ENCODE results near the gene GNG13. TPM values are rescaled to one million over a fixed set of nuclear protein-coding genes. Genes with fewer than 3 reads are reported as not detected.
"Not testable (repeated sequence)": the region's sequence is repeated elsewhere in the genome, so short reads cannot be mapped to it uniquely, and the experiment has no call there.

GNG13 gene
- total RNA-seq, 1 donor from 2014 or later, result not detected

DNA sequence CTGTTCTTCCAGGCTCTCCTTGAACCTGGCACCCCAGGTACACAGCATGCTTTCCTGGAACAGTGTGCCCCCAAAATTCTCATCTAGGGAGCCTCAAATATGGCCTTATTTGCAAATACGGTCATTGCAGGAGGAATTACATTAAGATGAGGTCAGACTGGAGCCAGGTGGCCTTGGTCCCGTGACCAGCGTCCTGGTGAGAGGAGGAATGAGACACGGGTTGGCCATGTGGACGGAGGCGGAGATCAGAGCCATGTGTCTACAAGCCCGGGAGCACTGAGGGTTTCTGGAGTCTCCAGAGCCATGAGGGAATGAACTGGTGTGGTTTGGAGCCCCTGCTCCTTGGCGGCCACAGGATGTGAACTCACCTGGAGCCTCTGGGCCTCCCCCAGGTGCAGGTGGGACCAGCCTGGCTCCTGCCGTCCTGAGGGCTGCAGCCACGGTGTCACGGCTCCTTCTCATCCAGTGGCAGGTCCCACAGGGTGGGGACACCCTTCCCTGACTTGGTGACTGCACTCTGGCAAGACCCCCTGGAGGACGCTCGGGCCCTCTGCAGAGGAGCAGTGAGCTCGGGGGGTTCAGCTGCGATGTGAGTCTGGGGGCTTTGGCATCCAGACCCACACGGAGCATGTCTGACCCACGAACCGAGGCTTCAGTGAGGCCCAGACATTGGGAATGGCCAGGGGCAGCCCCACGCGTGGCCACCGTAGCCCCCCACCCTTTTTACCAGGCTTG is 21.8 kb upstream of the GNG13 start:
- peaks cover 25% of the 10 kb centered on the region for H3K27me3 ChIP-seq (ENCODE audit: control insufficient read depth, insufficient read depth, low read length)
- no peak overlapping the region for H3K4me3 ChIP-seq (ENCODE audit: low read depth, low read length)
- H3K36me3 ChIP-seq (ENCODE audit: control insufficient read depth, insufficient read depth, low read length), result no peaks in the 10 kb centered on the region
- no peak for DNase-seq (ENCODE audit: low read depth)
- TF ChIP-seq, protein P1, sequence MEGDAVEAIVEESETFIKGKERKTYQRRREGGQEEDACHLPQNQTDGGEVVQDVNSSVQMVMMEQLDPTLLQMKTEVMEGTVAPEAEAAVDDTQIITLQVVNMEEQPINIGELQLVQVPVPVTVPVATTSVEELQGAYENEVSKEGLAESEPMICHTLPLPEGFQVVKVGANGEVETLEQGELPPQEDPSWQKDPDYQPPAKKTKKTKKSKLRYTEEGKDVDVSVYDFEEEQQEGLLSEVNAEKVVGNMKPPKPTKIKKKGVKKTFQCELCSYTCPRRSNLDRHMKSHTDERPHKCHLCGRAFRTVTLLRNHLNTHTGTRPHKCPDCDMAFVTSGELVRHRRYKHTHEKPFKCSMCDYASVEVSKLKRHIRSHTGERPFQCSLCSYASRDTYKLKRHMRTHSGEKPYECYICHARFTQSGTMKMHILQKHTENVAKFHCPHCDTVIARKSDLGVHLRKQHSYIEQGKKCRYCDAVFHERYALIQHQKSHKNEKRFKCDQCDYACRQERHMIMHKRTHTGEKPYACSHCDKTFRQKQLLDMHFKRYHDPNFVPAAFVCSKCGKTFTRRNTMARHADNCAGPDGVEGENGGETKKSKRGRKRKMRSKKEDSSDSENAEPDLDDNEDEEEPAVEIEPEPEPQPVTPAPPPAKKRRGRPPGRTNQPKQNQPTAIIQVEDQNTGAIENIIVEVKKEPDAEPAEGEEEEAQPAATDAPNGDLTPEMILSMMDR (IDR thresholded peaks at IDR 0.05; ENCODE audit: insufficient read depth, low read length, poor library complexity, severe bottlenecking), result no peak

DNA sequence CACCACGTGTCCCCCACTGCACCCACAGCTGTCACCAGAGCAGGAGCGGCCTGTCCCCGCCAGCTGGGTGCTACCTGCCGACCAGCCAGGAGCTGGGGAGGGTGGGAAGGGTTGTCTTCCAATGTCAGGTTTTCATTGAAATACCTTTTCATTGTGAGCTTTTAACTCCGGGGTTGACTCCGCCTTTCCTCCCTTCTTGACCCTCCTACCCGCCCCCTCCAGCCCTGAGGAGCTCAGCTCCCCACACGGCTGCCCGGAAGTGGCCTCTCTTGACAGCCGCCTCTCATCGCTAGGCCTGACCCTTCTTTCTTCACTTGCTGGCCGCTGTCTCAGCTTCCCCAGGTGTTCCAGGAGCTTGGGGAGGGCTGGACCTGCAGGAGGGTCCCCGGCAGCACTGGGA is 21.2 kb upstream of the GNG13 start:
- no peak for DNase-seq (ENCODE audit: low read depth)
- H3K4me3 ChIP-seq (ENCODE audit: low read depth, low read length), result no peak overlapping the region
- TF ChIP-seq, protein P1 (IDR thresholded peaks at IDR 0.05; ENCODE audit: insufficient read depth, low read length, poor library complexity, severe bottlenecking), result no peak
- no peaks in the 10 kb centered on the region for H3K36me3 ChIP-seq (ENCODE audit: control insufficient read depth, insufficient read depth, low read length)
- peaks cover 30% of the 10 kb centered on the region for H3K27me3 ChIP-seq (ENCODE audit: control insufficient read depth, insufficient read depth, low read length)

DNA sequence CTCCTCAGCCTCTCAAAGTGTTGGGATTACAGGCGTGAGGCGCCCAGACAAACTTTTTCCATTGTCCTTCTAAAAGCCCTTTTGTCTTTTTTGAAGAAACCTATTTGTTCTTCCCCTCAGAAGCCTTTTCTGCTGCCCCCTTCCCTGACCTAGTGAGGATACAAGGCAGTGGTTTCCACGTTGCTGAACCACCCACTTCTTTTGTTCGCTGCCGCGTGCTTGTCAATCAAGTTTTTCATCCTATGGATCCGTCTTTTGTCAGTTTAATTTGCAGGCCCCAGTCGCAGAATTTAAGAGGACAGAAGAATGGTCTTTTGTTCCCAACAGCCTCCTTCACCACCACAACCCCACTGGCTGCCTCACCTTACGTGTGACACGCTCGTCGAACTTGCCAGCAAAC is 20.2 kb upstream of the GNG13 start:
- peaks cover 32% of the 10 kb centered on the region for H3K27me3 ChIP-seq (ENCODE audit: control insufficient read depth, insufficient read depth, low read length)
- no peaks in the 10 kb centered on the region for H3K36me3 ChIP-seq (ENCODE audit: control insufficient read depth, insufficient read depth, low read length)
- DNase-seq (ENCODE audit: low read depth), result no peak
- H3K4me3 ChIP-seq (ENCODE audit: low read depth, low read length), result no peak overlapping the region
- TF ChIP-seq, protein P1 (IDR thresholded peaks at IDR 0.05; ENCODE audit: insufficient read depth, low read length, poor library complexity, severe bottlenecking), result no peak

DNA sequence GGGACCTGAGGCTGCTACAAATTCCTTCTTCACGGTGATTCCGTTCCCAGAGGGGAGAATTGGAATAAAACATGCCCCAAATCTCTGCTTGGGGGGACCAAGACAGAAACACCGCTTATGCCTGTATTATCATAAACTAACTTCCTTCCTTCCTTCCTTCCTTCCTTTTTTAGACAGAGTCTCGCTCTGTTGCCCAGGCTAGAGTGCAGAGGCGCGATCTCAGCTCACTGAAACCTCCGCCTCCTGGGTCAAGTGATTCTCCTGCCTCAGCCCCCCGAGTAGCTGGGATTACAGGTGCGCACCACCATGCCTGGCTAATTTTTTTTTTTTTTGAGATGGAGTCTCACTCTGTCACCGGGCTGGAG is 19.5 kb upstream of the GNG13 start:
- not testable (repeated sequence) for DNase-seq (ENCODE audit: low read depth); H3K4me3 ChIP-seq (ENCODE audit: low read depth, low read length); H3K36me3 ChIP-seq (ENCODE audit: control insufficient read depth, insufficient read depth, low read length)
- H3K27me3 ChIP-seq (ENCODE audit: control insufficient read depth, insufficient read depth, low read length), result peaks cover 24% of the 10 kb centered on the region

DNA sequence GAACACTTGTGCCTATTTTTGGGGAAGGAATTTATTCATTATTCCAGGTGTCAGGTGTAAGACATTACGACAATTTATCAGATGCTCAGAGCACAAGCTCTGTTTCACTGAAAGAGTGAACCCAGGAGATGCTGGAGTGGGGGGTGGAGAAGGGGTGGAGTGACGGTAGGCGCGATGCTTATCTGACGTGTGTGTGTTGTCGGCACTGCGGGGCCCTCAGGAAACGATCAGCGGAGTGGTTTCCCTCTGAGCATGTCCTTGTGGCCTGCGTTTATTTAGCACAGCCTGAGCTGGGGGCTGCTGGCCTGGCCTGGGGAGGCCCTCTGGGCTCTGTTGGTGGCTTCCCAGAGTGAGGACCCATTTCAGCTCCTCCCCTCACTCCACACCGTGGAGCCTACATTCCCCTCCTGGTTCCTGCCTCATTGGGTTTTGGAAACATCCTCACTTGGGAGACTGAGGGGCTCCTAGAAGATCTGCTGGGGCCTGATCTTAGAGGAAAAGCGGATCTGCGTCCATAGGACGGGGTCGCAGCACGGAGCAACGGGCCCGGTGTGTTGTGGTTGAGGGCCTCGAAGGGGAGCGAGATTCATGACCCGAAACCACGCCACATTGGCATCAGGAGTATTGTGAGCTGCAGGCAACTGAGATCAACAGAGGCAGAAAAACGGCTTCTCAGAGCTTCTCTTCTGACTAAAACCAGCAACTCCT is 19.0 kb upstream of the GNG13 start:
- DNase-seq (ENCODE audit: low read depth), result no peak
- Histone ChIP-seq H3K27me3 (ENCODE audit: control insufficient read depth, insufficient read depth, low read length) (peaks cover 21% of the 10 kb centered on the region), H3K4me3 (ENCODE audit: low read depth, low read length) (no peak overlapping the region), H3K36me3 (ENCODE audit: control insufficient read depth, insufficient read depth, low read length) (no peaks in the 10 kb centered on the region)
- TF ChIP-seq, protein P1 (IDR thresholded peaks at IDR 0.05; ENCODE audit: insufficient read depth, low read length, poor library complexity, severe bottlenecking), result no peak

DNA sequence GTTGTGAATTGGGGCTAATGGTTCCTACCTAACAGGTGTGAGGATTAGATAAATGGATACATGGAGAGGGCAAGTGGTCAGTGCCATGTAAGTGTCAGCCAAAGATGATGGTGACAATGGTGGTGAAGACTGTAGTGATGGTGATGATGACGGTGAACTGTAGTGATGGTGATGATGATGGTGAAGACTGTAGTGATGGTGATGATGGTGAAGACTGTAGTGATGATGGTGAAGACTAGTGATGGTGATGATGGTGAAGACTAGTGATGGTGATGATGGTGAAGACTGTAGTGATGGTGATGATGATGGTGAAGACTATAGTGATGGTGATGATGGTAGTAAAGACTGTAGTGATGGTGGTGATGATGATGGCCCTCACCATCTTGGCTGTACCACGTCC is 18.1 kb upstream of the GNG13 start:
- no peak for DNase-seq (ENCODE audit: low read depth)
- TF ChIP-seq, protein P1 (IDR thresholded peaks at IDR 0.05; ENCODE audit: insufficient read depth, low read length, poor library complexity, severe bottlenecking), result no peak
- H3K36me3 ChIP-seq (ENCODE audit: control insufficient read depth, insufficient read depth, low read length), result no peaks in the 10 kb centered on the region
- peaks cover 28% of the 10 kb centered on the region for H3K27me3 ChIP-seq (ENCODE audit: control insufficient read depth, insufficient read depth, low read length)
- H3K4me3 ChIP-seq (ENCODE audit: low read depth, low read length), result no peak overlapping the region

Measured in kidney epithelial cell (primary cell).